Karpas-422 (cell line): ENCODE measurements around the gene RHNO1. TPM values are rescaled to one million over a fixed set of nuclear protein-coding genes. Genes with fewer than 3 reads are reported as not detected.

ENCODE experiments used
- DNase-seq: peaks from one replicate; pipeline ENCODE4 v3.0.0-alpha.2; 2015
- H2AFZ ChIP-seq: fragments of 200-600 bp; sonication (generic); 2 replicates; pipeline ENCODE4 v1.6.1; 2014; ENCODE audit warnings: antibody characterized with exemption, low read length, mixed read lengths
- H3K27ac ChIP-seq: fragments of 200-600 bp; sonication (generic); 2 replicates; pipeline ENCODE4 v1.5.1; 2014; ENCODE audit warnings: mild to moderate bottlenecking, low read length, moderate library complexity
- H3K27me3 ChIP-seq: fragments of 200-600 bp; sonication (generic); 2 replicates; pipeline ENCODE4 v1.6.1; 2014; ENCODE audit warnings: low read length, mixed read lengths
- H3K36me3 ChIP-seq: fragments of 200-600 bp; sonication (generic); 2 replicates; pipeline ENCODE4 v1.6.1; 2014; ENCODE audit warnings: low read length, mixed read lengths; ENCODE audit not compliant: insufficient read depth
- H3K4me1 ChIP-seq: fragments of 200-600 bp; sonication (generic); 2 replicates; pipeline ENCODE4 v1.6.1; 2014; ENCODE audit warnings: mild to moderate bottlenecking, low read length, mixed read lengths
- H3K4me2 ChIP-seq: fragments of 200-600 bp; sonication (generic); 2 replicates; pipeline ENCODE4 v1.6.1; 2014; ENCODE audit warnings: low read length, low read depth, mild to moderate bottlenecking; ENCODE audit not compliant: poor library complexity, severe bottlenecking
- H3K4me3 ChIP-seq: fragments of 200-600 bp; sonication (generic); 2 replicates; pipeline ENCODE4 v1.5.1; 2014; ENCODE audit warnings: mild to moderate bottlenecking, antibody characterized with exemption, low read length, mixed read lengths
- H3K79me2 ChIP-seq: fragments of 200-600 bp; sonication (generic); 2 replicates; pipeline ENCODE4 v1.6.1; 2014; ENCODE audit warnings: mild to moderate bottlenecking, low read length, mixed read lengths
- H3K9ac ChIP-seq: fragments of 200-600 bp; sonication (generic); 2 replicates; pipeline ENCODE4 v1.6.0; 2014; ENCODE audit warnings: low read length
- H3K9me2 ChIP-seq: fragments of 200-600 bp; sonication (generic), shearing (Covaris generic); replicated peaks from 2 replicates; pipeline ENCODE4 v1.6.0; 2014; ENCODE audit warnings: mild to moderate bottlenecking, low read length, moderate library complexity; ENCODE audit not compliant: insufficient read depth
- H3K9me3 ChIP-seq: fragments of 300-700, 200-600 bp; sonication (generic); 2 replicates; pipeline ENCODE4 v1.6.1; 2014; ENCODE audit warnings: low read length, mixed read lengths
- H4K20me1 ChIP-seq: fragments of 200-600 bp; sonication (generic); 2 replicates; pipeline ENCODE4 v1.6.1; 2014; ENCODE audit warnings: mild to moderate bottlenecking, antibody characterized with exemption, low read length, low read depth; ENCODE audit not compliant: insufficient read depth
- total RNA-seq: library from RNA; depleted of rRNA; stranded (reverse); fragments of >200 nt; shearing (Covaris generic); gene quantifications from 2 replicates; pipeline ENCODE4 v1.2.3, GENCODE V29; 2014; ENCODE audit warnings: low replicate concordance

The RHNO1 gene
- total RNA-seq, 1 experiment from 2014 or later = 45.6 TPM

GRCh38 chr12:2895511-2895910 lies 18.5 kb downstream of the RHNO1 start:
- no peaks in the 10 kb centered on the region for H3K9me3 ChIP-seq
- H3K27me3 ChIP-seq = no peaks in the 10 kb centered on the region
- no peak overlapping the region for H3K27ac ChIP-seq
- H4K20me1 ChIP-seq = no peaks in the 10 kb centered on the region; the same call in 1 of the 2 replicates
- peaks cover 10% of the 10 kb centered on the region for H3K4me1 ChIP-seq
- no peaks in the 10 kb centered on the region for H3K9me2 ChIP-seq
- no peaks in the 10 kb centered on the region for H3K36me3 ChIP-seq
- no peak overlapping the region for H3K4me2 ChIP-seq
- no peak overlapping the region for H3K9ac ChIP-seq
- H3K79me2 ChIP-seq = peaks cover 34% of the 10 kb centered on the region
- no peak overlapping the region for H2AFZ ChIP-seq
- no peak overlapping the region for H3K4me3 ChIP-seq
- no peak for DNase-seq

DNA sequence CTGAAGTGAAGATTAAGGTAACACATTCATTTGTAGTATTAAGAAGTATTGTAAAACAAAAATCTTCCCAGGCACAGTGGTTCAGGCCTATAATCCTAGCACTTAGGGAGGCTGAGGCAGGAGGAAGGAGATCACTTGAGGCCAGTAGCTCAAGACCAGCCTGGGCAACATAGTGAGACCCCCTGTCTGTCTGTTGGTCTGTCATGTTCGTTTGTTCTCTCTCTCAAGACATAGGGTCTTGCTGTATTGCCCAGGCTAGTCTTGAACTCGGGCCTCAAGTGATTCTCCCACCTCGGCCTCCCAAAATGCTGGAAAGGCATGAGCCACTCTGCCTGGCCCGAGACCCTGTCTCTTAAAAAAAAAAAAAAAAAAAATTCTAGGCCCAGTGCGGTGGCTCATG lies 20.4 kb downstream of the RHNO1 start:
- no peak overlapping the region for H2AFZ ChIP-seq
- no peaks in the 10 kb centered on the region for H3K36me3 ChIP-seq
- no peaks in the 10 kb centered on the region for H3K9me2 ChIP-seq
- DNase-seq = no peak
- H3K9ac ChIP-seq = no peak overlapping the region
- H3K4me3 ChIP-seq = no peak overlapping the region
- H3K79me2 ChIP-seq = peaks cover 25% of the 10 kb centered on the region
- no peaks in the 10 kb centered on the region for H3K4me1 ChIP-seq
- no peaks in the 10 kb centered on the region for H3K27me3 ChIP-seq
- H3K27ac ChIP-seq = no peak overlapping the region
- no peak overlapping the region for H3K4me2 ChIP-seq
- no peaks in the 10 kb centered on the region; the same call in 1 of the 2 replicates for H4K20me1 ChIP-seq
- H3K9me3 ChIP-seq = no peaks in the 10 kb centered on the region

GRCh38 chr12:2900642-2901041 lies 23.6 kb downstream of the RHNO1 start:
- Histone ChIP-seq H2AFZ (no peak overlapping the region), H3K4me3 (no peak overlapping the region), H3K27me3 (no peaks in the 10 kb centered on the region), H3K36me3 (no peaks in the 10 kb centered on the region), H3K27ac (no peak overlapping the region), H3K9me2 (no peaks in the 10 kb centered on the region), H4K20me1 (no peaks in the 10 kb centered on the region; the same call in 1 of the 2 replicates), H3K9me3 (no peaks in the 10 kb centered on the region), H3K4me1 (peaks cover 13% of the 10 kb centered on the region), H3K79me2 (peaks cover 29% of the 10 kb centered on the region), H3K9ac (no peak overlapping the region), H3K4me2 (no peak overlapping the region)
- no peak for DNase-seq

DNA sequence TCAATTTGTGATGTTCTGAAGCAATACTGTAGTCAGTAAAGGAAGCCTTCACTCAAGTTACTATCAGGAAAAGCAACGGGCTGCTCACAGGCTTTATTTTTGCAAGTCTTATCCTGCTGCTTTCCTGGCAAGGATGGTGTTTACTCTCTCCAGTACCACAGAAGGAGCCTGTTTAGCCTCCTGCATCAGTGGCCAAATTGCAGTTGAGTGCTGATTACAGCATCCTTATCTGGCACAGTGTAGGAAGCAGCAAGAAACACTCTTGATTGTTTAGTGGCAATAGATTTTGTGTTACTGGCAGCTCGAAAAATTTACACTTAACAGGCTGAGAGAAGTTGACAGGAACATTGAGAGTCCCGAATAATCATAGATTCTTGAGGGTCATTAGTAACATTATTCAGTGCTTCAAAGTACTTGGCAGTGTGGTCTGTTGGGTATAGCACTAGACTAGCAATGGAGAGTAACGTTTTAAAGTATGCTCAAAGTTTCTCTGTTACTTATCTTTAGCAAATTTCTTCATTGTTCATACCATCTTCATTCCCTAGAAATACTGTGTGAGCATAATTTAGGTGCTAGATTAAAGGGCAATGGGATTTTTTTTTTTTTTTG lies 25.4 kb downstream of the RHNO1 start:
- H3K4me2 ChIP-seq = no peak overlapping the region
- no peak for DNase-seq
- no peak overlapping the region for H2AFZ ChIP-seq
- no peaks in the 10 kb centered on the region for H3K9me3 ChIP-seq
- H3K27me3 ChIP-seq = no peaks in the 10 kb centered on the region
- peaks cover 13% of the 10 kb centered on the region for H3K4me1 ChIP-seq
- no peaks in the 10 kb centered on the region for H3K9me2 ChIP-seq
- H3K4me3 ChIP-seq = no peak overlapping the region
- H3K36me3 ChIP-seq = no peaks in the 10 kb centered on the region
- no peaks in the 10 kb centered on the region; the same call in 1 of the 2 replicates for H4K20me1 ChIP-seq
- H3K9ac ChIP-seq = no peak overlapping the region
- H3K27ac ChIP-seq = no peak overlapping the region
- H3K79me2 ChIP-seq = peaks cover 28% of the 10 kb centered on the region

DNA sequence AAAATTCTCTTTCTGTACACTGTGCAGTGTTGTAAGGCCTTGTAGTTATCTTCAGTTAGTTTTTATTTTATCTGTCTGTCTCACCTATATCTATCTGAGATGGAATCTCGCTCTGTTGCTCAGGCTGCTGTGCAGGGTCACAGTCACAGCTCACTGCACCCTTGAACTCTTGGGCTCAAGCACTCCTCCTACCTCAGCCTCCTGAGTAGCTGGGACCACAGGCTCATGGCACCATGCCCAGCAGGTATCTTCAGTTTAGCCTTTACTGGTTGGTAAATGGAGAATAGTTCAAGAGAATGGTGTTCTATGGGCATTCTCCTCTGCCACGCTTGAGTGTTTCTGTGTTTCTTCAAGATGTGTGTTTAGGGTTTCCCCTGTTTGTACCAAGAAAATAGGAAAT lies 27.2 kb downstream of the RHNO1 start:
- no peaks in the 10 kb centered on the region for H4K20me1 ChIP-seq
- peaks cover 21% of the 10 kb centered on the region for H3K4me1 ChIP-seq
- no peaks in the 10 kb centered on the region for H3K9me3 ChIP-seq
- H3K79me2 ChIP-seq = peaks cover 33% of the 10 kb centered on the region
- H3K9me2 ChIP-seq = no peaks in the 10 kb centered on the region
- H3K9ac ChIP-seq = no peak overlapping the region
- no peaks in the 10 kb centered on the region for H3K27me3 ChIP-seq
- peak overlapping the region; percentile 16 for H3K4me2 ChIP-seq
- no peaks in the 10 kb centered on the region for H3K36me3 ChIP-seq
- no peak overlapping the region for H3K4me3 ChIP-seq
- no peak overlapping the region for H2AFZ ChIP-seq
- DNase-seq = no peak
- H3K27ac ChIP-seq = no peak overlapping the region

- no peak overlapping the region for H3K4me3 ChIP-seq
- no peak for DNase-seq
- no peak overlapping the region for H2AFZ ChIP-seq
- H3K4me2 ChIP-seq = no peak overlapping the region
- no peaks in the 10 kb centered on the region for H3K9me3 ChIP-seq
- peaks cover 8% of the 10 kb centered on the region for H3K4me1 ChIP-seq
- H3K36me3 ChIP-seq = no peaks in the 10 kb centered on the region
- no peaks in the 10 kb centered on the region for H3K27me3 ChIP-seq
- H3K9me2 ChIP-seq = no peaks in the 10 kb centered on the region
- no peaks in the 10 kb centered on the region for H4K20me1 ChIP-seq
- no peak overlapping the region for H3K27ac ChIP-seq
- peaks cover 11% of the 10 kb centered on the region; the same call in 1 of the 2 replicates for H3K79me2 ChIP-seq
- no peak overlapping the region for H3K9ac ChIP-seq
These were observed 35.2 kb downstream of the RHNO1 start for GRCh38 chr12:2912216-2912575.

- Histone ChIP-seq H3K4me1 (no peaks in the 10 kb centered on the region), H3K4me3 (no peak overlapping the region), H3K9me2 (no peaks in the 10 kb centered on the region), H3K9ac (no peak overlapping the region), H4K20me1 (no peaks in the 10 kb centered on the region), H3K79me2 (no peaks in the 10 kb centered on the region; the same call in 1 of the 2 replicates), H3K9me3 (no peaks in the 10 kb centered on the region), H3K27me3 (no peaks in the 10 kb centered on the region), H3K36me3 (peaks cover 4% of the 10 kb centered on the region; the same call in 1 of the 2 replicates), H3K4me2 (no peak overlapping the region), H3K27ac (no peak overlapping the region), H2AFZ (no peak overlapping the region)
- DNase-seq = no peak
These were observed 42.2 kb downstream of the RHNO1 start for GRCh38 chr12:2919249-2919648.

DNA sequence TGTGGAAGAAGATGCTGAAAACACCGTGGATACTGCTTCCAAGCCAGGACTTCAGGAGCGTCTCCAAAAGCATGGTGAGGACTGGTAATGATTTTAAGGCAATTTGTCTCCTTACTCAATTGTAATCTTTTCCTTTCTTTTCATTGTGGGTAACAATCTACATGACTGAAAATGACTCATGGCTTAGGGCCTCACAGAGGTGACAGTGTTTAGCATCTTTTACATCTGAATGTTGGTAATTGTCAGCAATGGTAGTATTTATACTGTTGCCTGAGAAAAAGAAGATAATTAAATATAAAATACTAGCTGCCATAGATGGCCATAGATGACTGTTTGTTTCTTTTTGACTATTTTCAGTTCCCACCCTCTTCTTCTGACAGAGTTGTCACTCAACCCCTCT lies 45.3 kb downstream of the RHNO1 start:
- DNase-seq = no peak
- Histone ChIP-seq H2AFZ (no peak overlapping the region), H3K27ac (no peak overlapping the region), H4K20me1 (no peaks in the 10 kb centered on the region), H3K27me3 (no peaks in the 10 kb centered on the region), H3K79me2 (no peaks in the 10 kb centered on the region; the same call in 1 of the 2 replicates), H3K4me3 (no peak overlapping the region), H3K9me3 (no peaks in the 10 kb centered on the region), H3K36me3 (peaks cover 4% of the 10 kb centered on the region; the same call in 1 of the 2 replicates), H3K4me1 (no peaks in the 10 kb centered on the region), H3K9ac (no peak overlapping the region), H3K9me2 (no peaks in the 10 kb centered on the region), H3K4me2 (no peak overlapping the region)
